Measurements from ENCODE around the gene ITIH1. TPM values are rescaled to one million over a fixed set of nuclear protein-coding genes. Genes with fewer than 3 reads are reported as not detected.

Gene ITIH1
- total RNA-seq, 2 donors from 2014 or later: 4.4 TPM; not detected in 1

DNA sequence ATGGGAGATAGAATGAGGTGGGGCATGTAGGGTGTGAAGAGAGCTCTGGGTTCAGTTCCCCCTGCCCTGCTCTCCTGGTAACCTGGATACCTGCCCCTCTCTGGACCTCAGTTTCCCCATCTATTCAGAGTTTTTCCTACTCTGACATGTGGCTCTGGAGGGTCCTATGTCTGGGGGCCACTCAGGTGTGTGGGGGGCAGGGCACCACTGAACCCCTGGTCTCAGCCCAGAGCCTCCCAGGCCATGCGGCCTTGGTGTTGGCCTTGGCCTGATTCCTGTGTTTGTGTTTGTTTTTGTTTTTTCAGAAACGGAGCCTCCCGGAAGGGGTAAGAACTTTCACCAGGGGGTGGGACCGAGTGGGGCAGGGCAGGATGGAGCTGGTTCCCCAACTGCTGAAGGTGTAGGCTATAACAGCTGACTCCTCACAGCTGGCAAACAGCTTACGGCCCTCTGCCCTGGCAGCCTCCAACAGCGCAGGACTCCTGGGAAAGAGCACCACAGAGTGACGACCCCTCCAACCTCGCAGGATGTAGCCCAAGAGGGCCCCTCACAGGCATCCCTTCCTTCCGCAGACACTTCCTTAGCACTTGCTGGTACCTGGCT is 18.0 kb downstream of the ITIH1 start:
- ATAC-seq: peak; percentile 31
- Histone ChIP-seq H3K4me1 (peaks cover 10% of the 10 kb centered on the region), H3K9me3 (no peaks in the 10 kb centered on the region), H3K27me3 (no peaks in the 10 kb centered on the region), H3K27ac (no peak overlapping the region), H3K36me3 (replicated peaks in 1 of 2; ENCODE audit: insufficient read depth in 1 of 2, low read depth in 2 of 2) (no peaks in the 10 kb centered on the region), H3K4me3 (no peak overlapping the region)
- peak in 3 of 4 donors; percentile 20 to 29 (median 23) for DNase-seq
- intact Hi-C loops (cut with DNase I): no loop called here
- TF ChIP-seq POLR2A (IDR thresholded peaks at IDR 0.05): no peak
- TF ChIP-seq, protein P1, sequence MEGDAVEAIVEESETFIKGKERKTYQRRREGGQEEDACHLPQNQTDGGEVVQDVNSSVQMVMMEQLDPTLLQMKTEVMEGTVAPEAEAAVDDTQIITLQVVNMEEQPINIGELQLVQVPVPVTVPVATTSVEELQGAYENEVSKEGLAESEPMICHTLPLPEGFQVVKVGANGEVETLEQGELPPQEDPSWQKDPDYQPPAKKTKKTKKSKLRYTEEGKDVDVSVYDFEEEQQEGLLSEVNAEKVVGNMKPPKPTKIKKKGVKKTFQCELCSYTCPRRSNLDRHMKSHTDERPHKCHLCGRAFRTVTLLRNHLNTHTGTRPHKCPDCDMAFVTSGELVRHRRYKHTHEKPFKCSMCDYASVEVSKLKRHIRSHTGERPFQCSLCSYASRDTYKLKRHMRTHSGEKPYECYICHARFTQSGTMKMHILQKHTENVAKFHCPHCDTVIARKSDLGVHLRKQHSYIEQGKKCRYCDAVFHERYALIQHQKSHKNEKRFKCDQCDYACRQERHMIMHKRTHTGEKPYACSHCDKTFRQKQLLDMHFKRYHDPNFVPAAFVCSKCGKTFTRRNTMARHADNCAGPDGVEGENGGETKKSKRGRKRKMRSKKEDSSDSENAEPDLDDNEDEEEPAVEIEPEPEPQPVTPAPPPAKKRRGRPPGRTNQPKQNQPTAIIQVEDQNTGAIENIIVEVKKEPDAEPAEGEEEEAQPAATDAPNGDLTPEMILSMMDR (IDR thresholded peaks at IDR 0.05): no peak
- WGBS, 2 donors: 41 to 46% methylated on average over 8 to 9 of the region's 9 CpGs

DNA sequence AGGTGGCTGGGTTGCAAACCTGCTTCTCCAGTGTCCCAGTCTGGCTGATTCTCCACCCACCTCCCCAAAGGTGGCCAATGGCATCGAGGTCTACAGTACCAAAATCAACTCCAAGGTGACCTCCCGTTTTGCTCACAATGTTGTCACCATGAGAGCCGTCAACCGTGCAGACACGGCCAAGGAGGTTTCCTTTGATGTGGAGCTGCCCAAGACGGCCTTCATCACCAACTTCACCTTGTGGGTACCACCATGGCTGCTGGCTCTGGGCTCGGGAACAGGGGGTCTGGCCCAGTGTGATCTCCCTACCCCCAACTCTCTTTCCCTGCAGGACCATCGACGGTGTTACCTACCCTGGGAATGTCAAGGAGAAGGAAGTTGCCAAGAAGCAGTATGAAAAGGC is 19.0 kb downstream of the ITIH1 start:
- Histone ChIP-seq H3K27me3 (no peaks in the 10 kb centered on the region), H3K36me3 (replicated peaks in 1 of 2; ENCODE audit: insufficient read depth in 1 of 2, low read depth in 2 of 2) (no peaks in the 10 kb centered on the region), H3K9me3 (no peaks in the 10 kb centered on the region), H3K4me1 (peaks cover 10% of the 10 kb centered on the region), H3K27ac (no peak overlapping the region), H3K4me3 (no peak overlapping the region)
- ATAC-seq (no peak), DNase-seq (no peak)
- WGBS, 2 donors: 90 to 96% methylated on average over 9 of the region's 9 CpGs
- TF ChIP-seq POLR2A (IDR thresholded peaks at IDR 0.05): no peak
- TF ChIP-seq, protein P1 (IDR thresholded peaks at IDR 0.05): no peak
- intact Hi-C loops (cut with DNase I): no loop called here

DNA sequence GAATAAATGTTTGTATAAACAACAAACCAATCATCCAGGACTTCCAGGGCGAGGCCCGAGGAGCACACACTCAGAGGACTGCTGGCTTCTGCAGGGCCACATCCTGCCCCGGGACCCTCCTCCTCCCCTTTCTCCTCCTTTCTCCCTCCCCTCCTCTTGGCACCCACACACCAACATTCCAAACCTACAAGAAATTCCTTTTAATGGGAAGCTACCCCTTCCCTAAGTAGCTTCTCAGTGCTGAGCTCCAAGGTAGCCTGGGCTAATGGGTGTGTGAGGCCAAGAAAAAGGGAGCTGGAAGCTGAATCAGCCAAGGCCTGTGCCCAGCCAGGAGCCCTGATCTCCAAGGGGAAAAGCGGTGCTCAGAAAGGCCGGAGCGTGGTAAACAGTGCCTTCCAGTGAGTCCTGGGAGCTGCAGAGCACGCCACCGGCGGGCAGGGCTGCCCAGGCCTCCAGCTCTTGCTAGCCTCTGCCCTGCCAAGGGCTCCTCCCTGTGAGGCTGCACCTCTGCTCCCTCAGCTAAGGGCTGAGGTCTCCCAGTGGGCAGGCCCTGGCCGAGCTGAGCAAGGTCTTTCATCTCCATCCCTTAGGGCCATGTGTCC is 21.1 kb downstream of the ITIH1 start:
- intact Hi-C loops (cut with DNase I): no loop called here
- H3K9me3 ChIP-seq: no peaks in the 10 kb centered on the region
- H3K4me3 ChIP-seq: no peak overlapping the region
- H3K27ac ChIP-seq: no peak overlapping the region
- ATAC-seq: no peak
- H3K4me1 ChIP-seq: peaks cover 10% of the 10 kb centered on the region
- 83 to 86% methylated on average over 9 to 10 of the region's 10 CpGs for WGBS, 2 donors
- TF ChIP-seq POLR2A (IDR thresholded peaks at IDR 0.05): no peak
- H3K27me3 ChIP-seq: no peaks in the 10 kb centered on the region
- no peaks in the 10 kb centered on the region for H3K36me3 ChIP-seq (replicated peaks in 1 of 2; ENCODE audit: insufficient read depth in 1 of 2, low read depth in 2 of 2)
- no peak for DNase-seq

DNA sequence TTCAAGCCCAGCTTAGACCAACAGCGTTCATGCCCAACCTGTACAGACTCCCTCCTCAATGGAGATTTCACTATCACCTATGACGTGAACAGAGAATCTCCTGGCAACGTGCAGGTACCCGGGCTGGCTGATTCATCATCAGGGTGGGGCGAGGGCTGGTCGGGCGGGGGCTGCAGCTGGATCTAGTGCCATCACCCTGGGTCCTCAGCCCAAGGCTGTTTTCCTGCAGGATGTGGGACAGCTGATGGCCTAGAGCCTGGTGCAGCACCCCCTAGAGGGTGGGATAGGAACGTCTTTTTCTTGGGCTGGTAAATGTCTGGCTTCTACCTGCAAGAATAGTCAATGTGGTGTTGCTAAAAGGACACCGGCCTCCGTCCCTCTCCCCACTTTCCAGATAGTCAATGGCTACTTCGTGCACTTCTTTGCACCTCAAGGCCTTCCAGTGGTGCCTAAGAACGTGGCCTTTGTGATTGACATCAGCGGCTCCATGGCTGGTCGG is 21.6 kb downstream of the ITIH1 start:
- no peak for TF ChIP-seq POLR2A (IDR thresholded peaks at IDR 0.05)
- TF ChIP-seq, protein P1 (IDR thresholded peaks at IDR 0.05): peak; percentile 11 to 45 (median 38)
- peaks cover 10% of the 10 kb centered on the region for H3K4me1 ChIP-seq
- no peaks in the 10 kb centered on the region for H3K36me3 ChIP-seq (replicated peaks in 1 of 2; ENCODE audit: insufficient read depth in 1 of 2, low read depth in 2 of 2)
- no peaks in the 10 kb centered on the region for H3K9me3 ChIP-seq
- no peak overlapping the region for H3K27ac ChIP-seq
- ATAC-seq (peak; percentile 34), DNase-seq (peak; percentile 28 to 50 (median 34))
- no peaks in the 10 kb centered on the region for H3K27me3 ChIP-seq
- H3K4me3 ChIP-seq: no peak overlapping the region
- 51% methylated on average over 11 to 14 of the region's 14 CpGs for whole genome bisulfite sequencing, 2 donors
- intact Hi-C loops (cut with DNase I): no loop called here

DNA sequence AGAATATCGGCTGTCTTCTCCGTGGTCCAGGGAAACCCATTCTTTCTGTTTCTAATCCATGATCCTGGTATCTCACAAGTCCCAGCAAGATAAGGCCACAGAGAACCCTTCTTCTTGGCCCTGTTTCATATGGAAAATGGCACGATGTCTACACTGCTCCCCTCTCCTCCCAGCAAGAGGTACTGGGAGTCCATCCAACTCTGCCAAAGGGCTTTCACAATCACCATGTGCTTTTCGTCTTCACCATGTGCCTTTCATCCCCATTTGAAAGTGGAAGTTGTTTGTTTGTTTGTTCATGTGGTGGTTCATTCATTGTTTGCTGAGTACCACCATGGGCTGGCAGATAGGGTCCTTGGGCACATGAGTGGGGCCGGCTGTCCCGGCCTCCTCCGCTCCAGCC is 22.7 kb downstream of the ITIH1 start:
- WGBS, 2 donors: 75 to 76% methylated on average over 6 to 7 of the region's 7 CpGs
- Histone ChIP-seq H3K4me3 (no peak overlapping the region), H3K27ac (no peak overlapping the region), H3K27me3 (no peaks in the 10 kb centered on the region), H3K9me3 (no peaks in the 10 kb centered on the region), H3K36me3 (replicated peaks in 1 of 2; ENCODE audit: insufficient read depth in 1 of 2, low read depth in 2 of 2) (no peaks in the 10 kb centered on the region), H3K4me1 (peaks cover 9% of the 10 kb centered on the region)
- intact Hi-C loops (cut with DNase I): no loop called here
- ATAC-seq (no peak), DNase-seq (no peak)
- no peak for TF ChIP-seq POLR2A (IDR thresholded peaks at IDR 0.05)
- TF ChIP-seq, protein P1 (IDR thresholded peaks at IDR 0.05): no peak

Data from body of pancreas (tissue), 4 donors.